Activated CD4-positive, alpha-beta T cell treated with anti-CD3 and anti-CD28 coated beads, Interleukin-2, amount 50 U/mL, for 16 hours (primary cell): ENCODE measurements around the gene AGR3.

Experiments used
- DNase-seq: peaks from one replicate; pipeline ENCODE4 v3.0.0-alpha.2; 2020

Gene AGR3

GRCh38 chr7:16822029-16822428 is 59.8 kb downstream of the AGR3 start:
- DNase-seq = no peak

GRCh38 chr7:16818732-16819131 is 63.1 kb downstream of the AGR3 start:
- no peak for DNase-seq

GRCh38 chr7:16817536-16817935 is 64.2 kb downstream of the AGR3 start:
- DNase-seq = no peak

- no peak for DNase-seq
Measured at GRCh38 chr7:16816824-16817223, 65.0 kb downstream of the AGR3 start.

- no peak for DNase-seq
Measured at GRCh38 chr7:16815001-16815400, 66.8 kb downstream of the AGR3 start.

GRCh38 chr7:16813232-16813616 is 68.6 kb downstream of the AGR3 start:
- DNase-seq = no peak

- no peak for DNase-seq
Measured at GRCh38 chr7:16812542-16813231, 69.1 kb downstream of the AGR3 start.

- DNase-seq = no peak
Measured at GRCh38 chr7:16811551-16811950, 70.2 kb downstream of the AGR3 start.

GRCh38 chr7:16810573-16810972 is 71.2 kb downstream of the AGR3 start:
- DNase-seq = no peak

GRCh38 chr7:16810112-16810511 is 71.7 kb downstream of the AGR3 start:
- no peak for DNase-seq
